NCI-H2227 (cell line): Measurements from ENCODE around the gene ZNF654.

Experiments
- DNase-seq: peaks from one replicate; lab custom pipeline; 2025; ENCODE audit not compliant: unreplicated experiment; lab: John Stamatoyannopoulos, UW

ZNF654 gene

GRCh38 chr3:88191872-88192409 lies 132.9 kb downstream of the ZNF654 start:
- no peak for DNase-seq

- no peak for DNase-seq
Observed at GRCh38 chr3:88192631-88193030, 133.6 kb downstream of the ZNF654 start.
